HK-2 (cell line): ENCODE results near the gene SHISAL1.
"Not testable (repeated sequence)": the region's sequence is repeated elsewhere in the genome, so short reads cannot be mapped to it uniquely, and the experiment has no call there.

Experiments
- DNase-seq: peaks from one replicate; pipeline ENCODE4 v3.0.0-alpha.2; 2018; ENCODE audit not compliant: unreplicated experiment

SHISAL1 gene

GRCh38 chr22:44302363-44302762 lies 10.4 kb downstream of the SHISAL1 start:
- not testable (repeated sequence) for DNase-seq

- DNase-seq, result no peak
Observed at GRCh38 chr22:44301039-44301438, 11.7 kb downstream of the SHISAL1 start.

GRCh38 chr22:44299124-44299523 lies 13.6 kb downstream of the SHISAL1 start:
- DNase-seq, result no peak

GRCh38 chr22:44298406-44299091 lies 14.2 kb downstream of the SHISAL1 start:
- DNase-seq, result peak; percentile 22

- DNase-seq, result no peak
Observed at GRCh38 chr22:44297470-44298061, 15.2 kb downstream of the SHISAL1 start.

GRCh38 chr22:44295406-44295805 lies 17.3 kb downstream of the SHISAL1 start:
- no peak for DNase-seq

GRCh38 chr22:44293876-44294275 lies 18.9 kb downstream of the SHISAL1 start:
- no peak for DNase-seq

GRCh38 chr22:44293034-44293433 lies 19.7 kb downstream of the SHISAL1 start:
- DNase-seq, result no peak

- no peak for DNase-seq
Observed at GRCh38 chr22:44292521-44292920, 20.2 kb downstream of the SHISAL1 start.

- DNase-seq, result no peak
Observed at GRCh38 chr22:44291674-44292360, 20.9 kb downstream of the SHISAL1 start.

- no peak for DNase-seq
Observed at GRCh38 chr22:44291265-44291664, 21.5 kb downstream of the SHISAL1 start.

- DNase-seq, result peak; percentile 51
Observed at GRCh38 chr22:44289414-44290171, 23.2 kb downstream of the SHISAL1 start.

- DNase-seq, result no peak
Observed at GRCh38 chr22:44288913-44289312, 23.8 kb downstream of the SHISAL1 start.

GRCh38 chr22:44287741-44288140 lies 25.0 kb downstream of the SHISAL1 start:
- no peak for DNase-seq

- no peak for DNase-seq
Observed at GRCh38 chr22:44287121-44287693, 25.5 kb downstream of the SHISAL1 start.

GRCh38 chr22:44286646-44287045 lies 26.1 kb downstream of the SHISAL1 start:
- no peak for DNase-seq

GRCh38 chr22:44284711-44285110 lies 28.0 kb downstream of the SHISAL1 start:
- no peak for DNase-seq

GRCh38 chr22:44281768-44282637 lies 30.7 kb downstream of the SHISAL1 start:
- DNase-seq, result no peak

- DNase-seq, result no peak
Observed at GRCh38 chr22:44280665-44281188, 32.0 kb downstream of the SHISAL1 start.

- no peak for DNase-seq
Observed at GRCh38 chr22:44279069-44279360, 33.7 kb downstream of the SHISAL1 start.
